H9 (cell line): ENCODE data around the gene CREB3L2. TPM values are rescaled to one million over a fixed set of nuclear protein-coding genes. Genes with fewer than 3 reads are reported as not detected.

Experiments used
- DNase-seq: peaks from one replicate; pipeline ENCODE4 v3.0.0-alpha.2; 2017
- H2AFZ ChIP-seq: one replicate; pipeline ENCODE4 v1.6.1; 2013; ENCODE audit warnings: mild to moderate bottlenecking, low read length, control low read depth, moderate library complexity
- H2AK5ac ChIP-seq: 2 replicates; pipeline ENCODE4 v1.6.1; 2013; ENCODE audit warnings: low read length, control low read depth, mixed read lengths; ENCODE audit not compliant: insufficient read length
- H2BK120ac ChIP-seq: one replicate; pipeline ENCODE4 v1.6.1; 2013; ENCODE audit warnings: low read depth, mild to moderate bottlenecking, low read length, control low read depth, inconsistent platforms; ENCODE audit not compliant: poor library complexity, severe bottlenecking
- H2BK12ac ChIP-seq: 2 replicates; pipeline ENCODE4 v1.6.1; 2013; ENCODE audit warnings: low read length, control low read depth, mixed read lengths, low read depth; ENCODE audit not compliant: insufficient read length
- H2BK15ac ChIP-seq: 2 replicates; pipeline ENCODE4 v1.6.1; 2013; ENCODE audit warnings: low read depth, low read length, control low read depth
- H2BK20ac ChIP-seq: one replicate; pipeline ENCODE4 v1.6.1; 2013; ENCODE audit warnings: low read depth, mild to moderate bottlenecking, low read length, control low read depth, inconsistent platforms; ENCODE audit not compliant: poor library complexity, severe bottlenecking
- H2BK5ac ChIP-seq: 2 replicates; pipeline ENCODE4 v1.6.1; 2013; ENCODE audit warnings: low read length, control low read depth, mixed read lengths; ENCODE audit not compliant: insufficient read length
- H3K14ac ChIP-seq: 2 replicates; pipeline ENCODE4 v1.6.1; 2013; ENCODE audit warnings: low read length, control low read depth; ENCODE audit not compliant: insufficient read depth
- H3K18ac ChIP-seq: 2 replicates; pipeline ENCODE4 v1.6.1; 2013; ENCODE audit warnings: low read depth, mild to moderate bottlenecking, mixed read lengths, low read length, control low read depth; ENCODE audit not compliant: insufficient read length
- H3K23ac ChIP-seq: 2 replicates; pipeline ENCODE4 v1.6.1; 2013; ENCODE audit warnings: low read length, control low read depth, mixed read lengths, low read depth; ENCODE audit not compliant: insufficient read length
- H3K23me2 ChIP-seq: 2 replicates; pipeline ENCODE4 v1.6.1; 2013; ENCODE audit warnings: low read depth, mild to moderate bottlenecking, mixed read lengths, low read length, control low read depth; ENCODE audit not compliant: insufficient read length, poor library complexity, severe bottlenecking
- H3K27ac ChIP-seq: 2 replicates; pipeline ENCODE4 v1.5.1; 2013; ENCODE audit warnings: low read length, control low read depth, mixed read lengths, low read depth; ENCODE audit not compliant: insufficient read length
- H3K27me3 ChIP-seq: 2 replicates; pipeline ENCODE4 v1.6.1; 2013; ENCODE audit warnings: low read length, control low read depth, inconsistent platforms; ENCODE audit not compliant: insufficient read depth
- H3K4ac ChIP-seq: 2 replicates; pipeline ENCODE4 v1.6.1; 2013; ENCODE audit warnings: low read depth, mild to moderate bottlenecking, control low read depth, inconsistent platforms, low read length, moderate library complexity
- H3K4me1 ChIP-seq: 2 replicates; pipeline ENCODE4 v1.6.1; 2013; ENCODE audit warnings: low read length, control low read depth, inconsistent platforms; ENCODE audit not compliant: insufficient read depth
- H3K4me2 ChIP-seq: 2 replicates; pipeline ENCODE4 v1.6.1; 2013; ENCODE audit warnings: low read length, control low read depth, mixed read lengths; ENCODE audit not compliant: insufficient read length, insufficient read depth
- H3K56ac ChIP-seq: 2 replicates; pipeline ENCODE4 v1.6.1; 2013; ENCODE audit warnings: low read depth, mild to moderate bottlenecking, mixed read lengths, low read length, control low read depth; ENCODE audit not compliant: insufficient read length
- H3K79me1 ChIP-seq: 2 replicates; pipeline ENCODE4 v1.6.1; 2013; ENCODE audit warnings: low read depth, mild to moderate bottlenecking, moderate library complexity, low read length, control low read depth, inconsistent platforms; ENCODE audit not compliant: insufficient read depth, poor library complexity, severe bottlenecking
- H3K79me2 ChIP-seq: 2 replicates; pipeline ENCODE4 v1.6.1; 2013; ENCODE audit warnings: low read length, control low read depth, inconsistent platforms; ENCODE audit not compliant: insufficient read depth
- H3K9ac ChIP-seq: 2 replicates; pipeline ENCODE4 v1.6.1; 2013; ENCODE audit warnings: low read length, control low read depth, mixed read lengths; ENCODE audit not compliant: insufficient read length; ENCODE audit errors: extremely low read depth
- H3K9me3 ChIP-seq: one replicate; pipeline ENCODE4 v1.6.1; 2013; ENCODE audit warnings: low read depth, low read length, inconsistent platforms; ENCODE audit not compliant: control insufficient read depth
- H3T11ph ChIP-seq: one replicate; pipeline ENCODE4 v1.6.1; 2013; ENCODE audit warnings: mild to moderate bottlenecking, low read length, control low read depth, inconsistent platforms
- H4K20me1 ChIP-seq: one replicate; pipeline ENCODE4 v1.6.1; 2013; ENCODE audit not compliant: control insufficient read depth, insufficient read length, insufficient read depth
- H4K5ac ChIP-seq: 2 replicates; pipeline ENCODE4 v1.6.1; 2013; ENCODE audit warnings: low read depth, mild to moderate bottlenecking, mixed read lengths, low read length, control low read depth; ENCODE audit not compliant: insufficient read length
- H4K8ac ChIP-seq: replicated peaks from 2 replicates; pipeline ENCODE4 v1.6.1; 2013; ENCODE audit warnings: low read length, control low read depth, mixed read lengths, low read depth; ENCODE audit not compliant: insufficient read length
- H4K91ac ChIP-seq: 2 replicates; pipeline ENCODE4 v1.6.1; 2013; ENCODE audit warnings: low read depth, mild to moderate bottlenecking, moderate library complexity, mixed read lengths, low read length, control low read depth; ENCODE audit not compliant: insufficient read length
- H3K27ac Mint-ChIP-seq, 3 experiments: 2 replicates in 2 of 3; 3 replicates in 1 of 3; pipeline ENCODE4 v1.8.0; 2020 to 2021; ENCODE audit warnings: mixed read lengths in 3 of 3, mild to moderate bottlenecking in 1 of 3, moderate library complexity in 1 of 3
- H3K27me3 Mint-ChIP-seq: 2 replicates; pipeline ENCODE4 v1.8.0; 2021; ENCODE audit warnings: low read depth, mild to moderate bottlenecking, moderate library complexity, mixed read lengths
- H3K36me3 Mint-ChIP-seq, 3 experiments: 2 replicates in 2 of 3; 3 replicates in 1 of 3; pipeline ENCODE4 v1.8.0; 2020 to 2021; ENCODE audit warnings: low read depth in 3 of 3, mixed read lengths in 3 of 3; ENCODE audit not compliant: insufficient read depth in 1 of 3
- H3K4me1 Mint-ChIP-seq, 2 experiments: 2 replicates each; pipeline ENCODE4 v1.8.0; 2020; ENCODE audit warnings: mixed read lengths in 2 of 2
- H3K4me3 Mint-ChIP-seq, 2 experiments: 2 replicates in 1 of 2; 3 replicates in 1 of 2; pipeline ENCODE4 v1.8.0; 2020 to 2021; ENCODE audit warnings: mild to moderate bottlenecking in 2 of 2, mixed read lengths in 2 of 2, moderate library complexity in 1 of 2
- H3K9me3 Mint-ChIP-seq, 2 experiments: 2 replicates in 1 of 2; 3 replicates in 1 of 2; pipeline ENCODE4 v1.8.0; 2020; ENCODE audit warnings: mild to moderate bottlenecking in 2 of 2, mixed read lengths in 2 of 2, moderate library complexity in 1 of 2
- WGBS: extraction: QIAGEN DNeasy Blood & Tissue Kit; methylation state at CpG from one replicate; pipeline ENCODE4 v1.1.7; 2013; ENCODE audit warnings: missing lambda C conversion rate, low lambda C conversion rate, mixed read lengths; ENCODE audit not compliant: insufficient read length; ENCODE audit errors: extremely low coverage; 5-methylcytosine and 5-hydroxymethylcytosine counted together
- total RNA-seq: library from RNA; stranded (reverse); gene quantifications from 2 replicates; pipeline ENCODE4 v1.2.1, GENCODE V29; 2021
- TF ChIP-seq, protein P1 (sequence below): fragments of 200-600 bp; sonication (generic); conservative IDR thresholded peaks from 3 replicates; pipeline ENCODE4 v1.8.0; 2021; ENCODE audit warnings: antibody characterized with exemption, mild to moderate bottlenecking

CREB3L2 gene
- total RNA-seq, 1 experiment from 2014 or later = 60.7 TPM

DNA sequence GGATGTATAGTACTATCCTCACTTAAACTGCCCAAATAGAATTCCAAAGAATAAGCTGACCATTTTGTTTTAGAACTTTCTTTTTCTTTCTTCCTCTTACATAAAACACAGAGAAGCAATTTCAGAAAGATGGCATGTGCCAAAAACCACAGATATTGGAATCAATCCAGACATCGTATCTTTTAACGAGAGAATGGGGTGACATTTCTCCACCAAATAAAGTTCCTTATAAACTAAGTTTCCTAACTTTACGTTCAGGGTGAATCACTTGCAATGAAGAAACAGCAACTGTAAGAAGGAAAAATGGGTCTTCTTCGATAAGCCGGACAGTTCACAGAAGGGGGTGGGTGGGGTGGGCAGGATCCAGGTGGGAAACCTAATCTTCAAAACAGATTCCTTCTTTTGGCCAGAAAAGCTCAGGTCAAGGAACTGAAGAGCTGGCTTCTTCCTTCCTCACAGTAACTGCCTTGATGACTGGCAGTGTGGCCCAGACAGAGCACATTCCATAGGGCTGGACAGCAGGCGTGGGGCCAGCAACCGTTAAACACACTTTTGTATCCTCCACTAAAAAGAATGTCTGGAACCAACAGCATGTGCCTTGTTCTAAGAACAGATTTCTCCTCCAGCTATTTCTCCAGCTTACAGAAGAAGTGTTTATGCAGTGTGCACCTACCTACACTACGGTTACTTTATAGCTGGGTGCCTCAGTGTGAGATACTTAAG lies 31.5 kb downstream of the CREB3L2 start:
- Mint-ChIP-seq H3K4me3 (no peak overlapping the region), H3K27me3 (no peaks in the 10 kb centered on the region), H3K9me3 (peaks cover 0 to 4% of the 10 kb centered on the region in 2 experiments; a peak in 2 of 5 replicates), H3K27ac (no peak overlapping the region), H3K4me1 (peaks cover 26 to 32% of the 10 kb centered on the region in 2 experiments), H3K36me3 (peaks cover 7 to 21% (median 19%) of the 10 kb centered on the region in 3 experiments; a peak in 5 of 7 replicates)
- no peak overlapping the region for H2AFZ ChIP-seq
- no peak overlapping the region for H2AK5ac ChIP-seq
- no peak overlapping the region for H3K14ac ChIP-seq
- DNase-seq = no peak
- no peak overlapping the region for H3K4me2 ChIP-seq
- H3K4me1 ChIP-seq = peaks cover 9% of the 10 kb centered on the region; the same call in 1 of the 2 replicates
- H2BK20ac ChIP-seq = no peak overlapping the region
- no peaks in the 10 kb centered on the region for H4K20me1 ChIP-seq
- H3K27me3 ChIP-seq = no peaks in the 10 kb centered on the region
- H3K4ac ChIP-seq = no peak overlapping the region
- no peak overlapping the region for H4K5ac ChIP-seq
- TF ChIP-seq, protein P1, sequence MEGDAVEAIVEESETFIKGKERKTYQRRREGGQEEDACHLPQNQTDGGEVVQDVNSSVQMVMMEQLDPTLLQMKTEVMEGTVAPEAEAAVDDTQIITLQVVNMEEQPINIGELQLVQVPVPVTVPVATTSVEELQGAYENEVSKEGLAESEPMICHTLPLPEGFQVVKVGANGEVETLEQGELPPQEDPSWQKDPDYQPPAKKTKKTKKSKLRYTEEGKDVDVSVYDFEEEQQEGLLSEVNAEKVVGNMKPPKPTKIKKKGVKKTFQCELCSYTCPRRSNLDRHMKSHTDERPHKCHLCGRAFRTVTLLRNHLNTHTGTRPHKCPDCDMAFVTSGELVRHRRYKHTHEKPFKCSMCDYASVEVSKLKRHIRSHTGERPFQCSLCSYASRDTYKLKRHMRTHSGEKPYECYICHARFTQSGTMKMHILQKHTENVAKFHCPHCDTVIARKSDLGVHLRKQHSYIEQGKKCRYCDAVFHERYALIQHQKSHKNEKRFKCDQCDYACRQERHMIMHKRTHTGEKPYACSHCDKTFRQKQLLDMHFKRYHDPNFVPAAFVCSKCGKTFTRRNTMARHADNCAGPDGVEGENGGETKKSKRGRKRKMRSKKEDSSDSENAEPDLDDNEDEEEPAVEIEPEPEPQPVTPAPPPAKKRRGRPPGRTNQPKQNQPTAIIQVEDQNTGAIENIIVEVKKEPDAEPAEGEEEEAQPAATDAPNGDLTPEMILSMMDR = no peak
- peaks cover 4% of the 10 kb centered on the region; the same call in 1 of the 2 replicates for H3K79me2 ChIP-seq
- H3K18ac ChIP-seq = no peak overlapping the region
- no peak overlapping the region for H3T11ph ChIP-seq
- H4K8ac ChIP-seq = no peak overlapping the region
- no peak overlapping the region for H2BK12ac ChIP-seq
- H4K91ac ChIP-seq = no peak overlapping the region
- no peak overlapping the region for H2BK5ac ChIP-seq
- no peak overlapping the region for H3K27ac ChIP-seq
- no peaks in the 10 kb centered on the region for H3K23me2 ChIP-seq
- H3K23ac ChIP-seq = no peak overlapping the region
- H3K9me3 ChIP-seq = no peaks in the 10 kb centered on the region
- H2BK15ac ChIP-seq = no peak overlapping the region
- no peak overlapping the region for H3K9ac ChIP-seq
- WGBS = no CpG with 5 or more reads among the region's 8 CpGs
- H3K79me1 ChIP-seq = peaks cover 11% of the 10 kb centered on the region
- H2BK120ac ChIP-seq = no peak overlapping the region
- H3K56ac ChIP-seq = no peak overlapping the region
